Measurements from ENCODE around the gene C19orf25. TPM values are rescaled to one million over a fixed set of nuclear protein-coding genes. Genes with fewer than 3 reads are reported as not detected.

The C19orf25 gene
- total and polyA plus RNA-seq, 2 of the 13 experiments (the other 11 are each of a cell fraction or from before 2014, with no cell fraction given), result 14.2 to 32.4 TPM

DNA sequence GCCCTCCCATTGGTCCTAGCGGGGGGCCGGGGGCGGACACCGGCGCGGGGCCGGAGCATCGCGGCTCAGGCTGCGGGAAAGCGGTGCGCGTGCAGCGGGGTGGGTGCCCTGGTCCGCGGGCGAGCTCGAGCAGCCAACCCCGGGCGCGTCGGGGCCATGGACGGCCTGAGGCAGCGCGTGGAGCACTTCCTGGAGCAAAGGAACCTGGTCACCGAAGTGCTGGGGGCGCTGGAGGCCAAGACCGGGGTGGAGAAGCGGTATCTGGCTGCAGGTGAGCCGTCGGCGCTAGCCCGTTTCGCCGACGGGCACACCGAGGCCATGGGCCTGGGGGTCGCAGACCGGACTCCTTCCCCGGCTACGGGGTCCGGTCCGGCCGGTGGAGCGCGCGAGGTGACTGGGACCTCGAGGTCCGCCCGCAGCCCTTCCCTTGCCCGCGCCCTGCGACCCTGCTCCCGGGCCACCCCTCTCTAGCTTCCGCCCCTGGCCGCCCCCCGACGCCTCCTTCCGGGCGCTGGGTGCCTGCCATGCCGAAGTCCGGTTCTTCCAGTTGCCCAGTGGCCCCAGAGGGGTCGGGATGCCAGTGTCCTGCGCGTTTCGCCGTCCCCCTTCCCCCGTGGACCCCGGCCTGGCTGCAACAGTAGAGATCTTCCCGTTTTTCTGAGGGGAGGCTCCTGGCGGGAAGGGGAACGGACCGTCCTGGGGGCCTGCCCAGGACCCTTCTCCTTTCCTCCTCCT lies 12.3 kb upstream of the C19orf25 start, which contains the start of gene REEP6 (continued):
- TF ChIP-seq ZNF484 (CRISPR knock-in tag; IDR thresholded peaks at IDR 0.05; ENCODE audit: borderline replicate concordance, low read depth) (no peak), HDAC1 (CRISPR knock-in tag; IDR thresholded peaks at IDR 0.05) (peak; percentile 69), MEIS2 (CRISPR knock-in tag; IDR thresholded peaks at IDR 0.05) (peak; percentile 79; the same call in 1 of the 2 replicates), ZNF589 (CRISPR knock-in tag; conservative IDR thresholded peaks at IDR 0.05) (peak; percentile 91; the same call in 1 of the 2 replicates), MBNL3 (CRISPR knock-in tag; conservative IDR thresholded peaks at IDR 0.05) (no peak), IKZF4 (CRISPR knock-in tag; IDR thresholded peaks at IDR 0.05; ENCODE audit: borderline replicate concordance, low read depth, not compliant biosample characterization) (peak; percentile 80), MED1 (CRISPR knock-in tag; IDR thresholded peaks at IDR 0.05) (peak; percentile 69), SOX6 (IDR thresholded peaks at IDR 0.05) (no peak), SOX6 (CRISPR knock-in tag; IDR thresholded peaks at IDR 0.05) (no peak), FOSL2 (CRISPR knock-in tag; IDR thresholded peaks at IDR 0.05) (0 out of 2 replicates have a peak, but pooled peaks have one; percentile 20), POLR2A (IDR thresholded peaks at IDR 0.05; ENCODE audit: insufficient read depth in 1 of 2, low read depth in 2 of 2, low read length in 2 of 2) (peak; percentile 50 to 96; a peak in 3 of 4 replicates), HOXA5 (CRISPR knock-in tag; IDR thresholded peaks at IDR 0.05) (no peak; the same call in 1 of the 2 replicates), SRSF1 (optimal IDR thresholded peaks at IDR 0.05; ENCODE audit: low read depth, low read length) (no peak), ZNF501 (CRISPR knock-in tag; IDR thresholded peaks at IDR 0.05) (0 out of 2 replicates have a peak, but pooled peaks have one; percentile 9), HNRNPL (IDR thresholded peaks at IDR 0.05; ENCODE audit: low read depth, low read length) (0 out of 2 replicates have a peak, but pooled peaks have one; percentile 18), U2AF2 (IDR thresholded peaks at IDR 0.05; ENCODE audit: low read depth, low read length) (no peak), ZNF564 (CRISPR knock-in tag; IDR thresholded peaks at IDR 0.05) (peak; percentile 62; the same call in 1 of the 2 replicates)
- TF ChIP-seq, protein P1, sequence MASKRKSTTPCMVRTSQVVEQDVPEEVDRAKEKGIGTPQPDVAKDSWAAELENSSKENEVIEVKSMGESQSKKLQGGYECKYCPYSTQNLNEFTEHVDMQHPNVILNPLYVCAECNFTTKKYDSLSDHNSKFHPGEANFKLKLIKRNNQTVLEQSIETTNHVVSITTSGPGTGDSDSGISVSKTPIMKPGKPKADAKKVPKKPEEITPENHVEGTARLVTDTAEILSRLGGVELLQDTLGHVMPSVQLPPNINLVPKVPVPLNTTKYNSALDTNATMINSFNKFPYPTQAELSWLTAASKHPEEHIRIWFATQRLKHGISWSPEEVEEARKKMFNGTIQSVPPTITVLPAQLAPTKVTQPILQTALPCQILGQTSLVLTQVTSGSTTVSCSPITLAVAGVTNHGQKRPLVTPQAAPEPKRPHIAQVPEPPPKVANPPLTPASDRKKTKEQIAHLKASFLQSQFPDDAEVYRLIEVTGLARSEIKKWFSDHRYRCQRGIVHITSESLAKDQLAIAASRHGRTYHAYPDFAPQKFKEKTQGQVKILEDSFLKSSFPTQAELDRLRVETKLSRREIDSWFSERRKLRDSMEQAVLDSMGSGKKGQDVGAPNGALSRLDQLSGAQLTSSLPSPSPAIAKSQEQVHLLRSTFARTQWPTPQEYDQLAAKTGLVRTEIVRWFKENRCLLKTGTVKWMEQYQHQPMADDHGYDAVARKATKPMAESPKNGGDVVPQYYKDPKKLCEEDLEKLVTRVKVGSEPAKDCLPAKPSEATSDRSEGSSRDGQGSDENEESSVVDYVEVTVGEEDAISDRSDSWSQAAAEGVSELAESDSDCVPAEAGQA (IDR thresholded peaks at IDR 0.05; ENCODE audit: low read depth), result no peak
- TF ChIP-seq, protein P1 (CRISPR knock-in tag; IDR thresholded peaks at IDR 0.05; ENCODE audit: borderline replicate concordance), result 0 out of 2 replicates have a peak, but pooled peaks have one; percentile 65
- TF ChIP-seq, protein P2, sequence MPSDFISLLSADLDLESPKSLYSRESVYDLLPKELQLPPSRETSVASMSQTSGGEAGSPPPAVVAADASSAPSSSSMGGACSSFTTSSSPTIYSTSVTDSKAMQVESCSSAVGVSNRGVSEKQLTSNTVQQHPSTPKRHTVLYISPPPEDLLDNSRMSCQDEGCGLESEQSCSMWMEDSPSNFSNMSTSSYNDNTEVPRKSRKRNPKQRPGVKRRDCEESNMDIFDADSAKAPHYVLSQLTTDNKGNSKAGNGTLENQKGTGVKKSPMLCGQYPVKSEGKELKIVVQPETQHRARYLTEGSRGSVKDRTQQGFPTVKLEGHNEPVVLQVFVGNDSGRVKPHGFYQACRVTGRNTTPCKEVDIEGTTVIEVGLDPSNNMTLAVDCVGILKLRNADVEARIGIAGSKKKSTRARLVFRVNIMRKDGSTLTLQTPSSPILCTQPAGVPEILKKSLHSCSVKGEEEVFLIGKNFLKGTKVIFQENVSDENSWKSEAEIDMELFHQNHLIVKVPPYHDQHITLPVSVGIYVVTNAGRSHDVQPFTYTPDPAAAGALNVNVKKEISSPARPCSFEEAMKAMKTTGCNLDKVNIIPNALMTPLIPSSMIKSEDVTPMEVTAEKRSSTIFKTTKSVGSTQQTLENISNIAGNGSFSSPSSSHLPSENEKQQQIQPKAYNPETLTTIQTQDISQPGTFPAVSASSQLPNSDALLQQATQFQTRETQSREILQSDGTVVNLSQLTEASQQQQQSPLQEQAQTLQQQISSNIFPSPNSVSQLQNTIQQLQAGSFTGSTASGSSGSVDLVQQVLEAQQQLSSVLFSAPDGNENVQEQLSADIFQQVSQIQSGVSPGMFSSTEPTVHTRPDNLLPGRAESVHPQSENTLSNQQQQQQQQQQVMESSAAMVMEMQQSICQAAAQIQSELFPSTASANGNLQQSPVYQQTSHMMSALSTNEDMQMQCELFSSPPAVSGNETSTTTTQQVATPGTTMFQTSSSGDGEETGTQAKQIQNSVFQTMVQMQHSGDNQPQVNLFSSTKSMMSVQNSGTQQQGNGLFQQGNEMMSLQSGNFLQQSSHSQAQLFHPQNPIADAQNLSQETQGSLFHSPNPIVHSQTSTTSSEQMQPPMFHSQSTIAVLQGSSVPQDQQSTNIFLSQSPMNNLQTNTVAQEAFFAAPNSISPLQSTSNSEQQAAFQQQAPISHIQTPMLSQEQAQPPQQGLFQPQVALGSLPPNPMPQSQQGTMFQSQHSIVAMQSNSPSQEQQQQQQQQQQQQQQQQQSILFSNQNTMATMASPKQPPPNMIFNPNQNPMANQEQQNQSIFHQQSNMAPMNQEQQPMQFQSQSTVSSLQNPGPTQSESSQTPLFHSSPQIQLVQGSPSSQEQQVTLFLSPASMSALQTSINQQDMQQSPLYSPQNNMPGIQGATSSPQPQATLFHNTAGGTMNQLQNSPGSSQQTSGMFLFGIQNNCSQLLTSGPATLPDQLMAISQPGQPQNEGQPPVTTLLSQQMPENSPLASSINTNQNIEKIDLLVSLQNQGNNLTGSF (CRISPR knock-in tag; IDR thresholded peaks at IDR 0.05), result peak; percentile 48; the same call in 1 of the 2 replicates
